NCI-H128 (cell line): Measurements from ENCODE around the gene TOR1B.
"Not testable (repeated sequence)": the region's sequence is repeated elsewhere in the genome, so short reads cannot be mapped to it uniquely, and the experiment has no call there.

Experiments used
- DNase-seq: peaks from one replicate; lab custom pipeline; 2025; ENCODE audit not compliant: unreplicated experiment; lab: John Stamatoyannopoulos, UW

The TOR1B gene, protein sequence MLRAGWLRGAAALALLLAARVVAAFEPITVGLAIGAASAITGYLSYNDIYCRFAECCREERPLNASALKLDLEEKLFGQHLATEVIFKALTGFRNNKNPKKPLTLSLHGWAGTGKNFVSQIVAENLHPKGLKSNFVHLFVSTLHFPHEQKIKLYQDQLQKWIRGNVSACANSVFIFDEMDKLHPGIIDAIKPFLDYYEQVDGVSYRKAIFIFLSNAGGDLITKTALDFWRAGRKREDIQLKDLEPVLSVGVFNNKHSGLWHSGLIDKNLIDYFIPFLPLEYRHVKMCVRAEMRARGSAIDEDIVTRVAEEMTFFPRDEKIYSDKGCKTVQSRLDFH

DNA sequence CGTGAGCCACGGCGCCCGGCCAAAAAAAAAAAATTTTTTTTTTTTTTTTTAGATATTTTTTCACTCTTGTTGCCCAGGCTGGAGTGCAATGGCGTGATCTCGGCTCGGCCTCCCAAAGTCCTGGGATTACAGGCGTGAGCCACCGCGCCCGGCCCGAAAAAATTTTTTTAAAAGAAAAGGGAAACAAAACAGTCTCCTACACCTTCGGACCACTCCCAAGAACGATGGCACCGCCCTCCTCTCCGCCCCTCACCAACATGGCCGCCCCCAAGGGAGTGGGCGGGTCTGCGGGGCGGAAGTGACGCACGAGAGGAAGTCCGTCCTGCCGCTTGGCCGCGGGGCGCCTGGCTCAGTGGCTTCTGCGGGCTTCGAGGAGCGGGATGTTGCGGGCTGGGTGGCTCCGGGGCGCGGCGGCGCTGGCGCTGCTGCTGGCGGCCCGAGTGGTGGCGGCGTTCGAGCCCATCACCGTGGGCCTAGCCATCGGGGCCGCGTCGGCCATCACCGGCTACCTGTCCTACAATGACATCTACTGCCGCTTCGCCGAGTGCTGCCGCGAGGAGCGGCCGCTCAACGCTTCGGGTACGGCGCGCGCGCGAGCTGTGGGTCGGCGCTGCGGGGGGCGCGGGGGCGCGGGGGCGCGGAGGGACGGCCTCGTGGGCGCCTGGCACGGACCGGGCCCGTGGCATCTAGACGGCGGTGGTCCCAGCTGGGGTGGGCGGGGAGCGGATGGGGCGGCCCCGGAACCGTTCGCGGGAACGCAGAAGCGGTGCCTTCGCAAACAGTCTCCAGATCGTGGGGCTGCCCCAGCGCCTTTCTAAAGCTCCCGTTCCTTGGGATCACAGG is at the start of gene TOR1B:
Gene TOR1B, plus strand, starts transcription at position 352 of the 843 bp plus-strand sequence. Its CDS starts 29 bp downstream, at position 381.
- peak; percentile 86 for DNase-seq

DNA sequence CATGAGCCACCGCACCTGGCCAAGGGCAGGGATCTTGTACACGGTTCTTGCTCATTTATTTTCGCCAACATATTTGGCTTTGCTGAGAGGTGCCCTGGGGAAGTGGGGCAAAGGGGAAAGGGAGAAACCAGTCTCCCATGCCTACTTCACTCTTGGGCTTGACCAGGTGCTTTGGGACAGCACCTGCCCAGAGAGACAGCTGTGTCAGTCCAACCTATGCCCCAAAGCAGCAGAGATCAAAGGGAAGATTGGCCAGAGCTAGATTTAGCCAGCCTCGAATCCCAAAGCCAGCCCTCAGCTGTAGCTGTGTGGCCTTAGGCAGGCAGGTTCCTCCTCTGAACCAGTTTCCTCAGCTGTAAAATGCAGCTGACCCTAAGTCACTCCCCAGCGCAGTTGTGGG is 47.8 kb upstream of the TOR1B start:
- DNase-seq, result no peak

DNA sequence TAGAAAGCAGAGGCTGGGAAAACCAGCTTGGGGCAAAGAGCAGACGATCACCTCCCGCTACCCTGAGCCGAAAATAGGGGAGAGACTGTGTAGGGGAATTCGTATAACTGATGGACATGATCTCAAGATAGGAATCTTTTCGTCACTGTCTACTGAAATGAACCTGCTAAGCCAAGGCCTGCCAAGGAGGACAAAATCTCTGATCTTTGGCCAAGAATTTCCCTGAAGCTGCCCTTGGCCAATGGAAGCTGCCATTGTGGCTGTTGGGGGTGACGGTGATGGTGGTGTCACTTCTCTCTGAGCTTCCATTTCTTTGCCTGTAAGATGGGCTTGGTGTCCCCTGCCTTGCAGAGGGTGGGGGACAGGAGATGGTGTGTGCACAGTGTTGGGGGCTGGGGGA is 46.8 kb upstream of the TOR1B start:
- DNase-seq, result no peak

DNA sequence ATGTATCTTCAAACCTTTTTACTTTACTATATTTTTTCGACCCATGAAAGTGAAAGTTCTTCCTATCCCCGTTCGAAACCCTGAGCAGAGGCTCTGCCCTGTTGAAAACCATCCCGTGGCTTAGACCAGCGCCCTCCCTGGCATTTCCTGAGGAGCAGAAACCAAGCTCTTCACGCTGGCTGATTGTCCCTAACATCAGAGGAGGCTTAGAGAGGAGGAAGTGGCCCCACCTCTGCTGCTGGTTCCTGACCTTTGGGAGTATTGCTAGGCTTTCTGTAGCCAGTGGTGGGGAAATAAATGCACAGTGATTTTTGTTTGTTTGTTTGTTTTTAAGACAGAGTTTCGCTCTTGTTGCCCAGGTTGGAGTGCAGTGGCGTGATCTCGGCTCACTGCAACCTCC is 45.9 kb upstream of the TOR1B start:
- no peak for DNase-seq

DNA sequence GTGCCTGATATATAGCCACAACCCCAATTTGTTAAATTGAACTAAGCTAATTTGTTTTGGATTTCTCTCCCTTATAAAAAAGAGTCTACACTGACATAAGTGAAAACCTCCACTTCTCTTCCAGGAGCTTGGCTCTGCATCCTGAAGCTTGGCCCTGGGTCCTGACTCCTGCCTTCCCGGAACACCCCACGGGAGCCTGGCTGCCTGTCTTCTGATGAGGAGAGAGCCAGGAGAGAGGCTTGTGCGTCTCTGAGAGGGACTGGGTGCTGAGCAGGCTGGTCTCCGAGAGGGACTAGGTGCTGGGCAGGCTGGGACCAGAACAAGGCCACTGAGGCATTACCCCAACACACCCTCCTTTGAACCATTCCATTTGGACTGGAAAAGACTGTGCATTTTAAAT is 43.7 kb upstream of the TOR1B start:
- DNase-seq, result no peak

DNA sequence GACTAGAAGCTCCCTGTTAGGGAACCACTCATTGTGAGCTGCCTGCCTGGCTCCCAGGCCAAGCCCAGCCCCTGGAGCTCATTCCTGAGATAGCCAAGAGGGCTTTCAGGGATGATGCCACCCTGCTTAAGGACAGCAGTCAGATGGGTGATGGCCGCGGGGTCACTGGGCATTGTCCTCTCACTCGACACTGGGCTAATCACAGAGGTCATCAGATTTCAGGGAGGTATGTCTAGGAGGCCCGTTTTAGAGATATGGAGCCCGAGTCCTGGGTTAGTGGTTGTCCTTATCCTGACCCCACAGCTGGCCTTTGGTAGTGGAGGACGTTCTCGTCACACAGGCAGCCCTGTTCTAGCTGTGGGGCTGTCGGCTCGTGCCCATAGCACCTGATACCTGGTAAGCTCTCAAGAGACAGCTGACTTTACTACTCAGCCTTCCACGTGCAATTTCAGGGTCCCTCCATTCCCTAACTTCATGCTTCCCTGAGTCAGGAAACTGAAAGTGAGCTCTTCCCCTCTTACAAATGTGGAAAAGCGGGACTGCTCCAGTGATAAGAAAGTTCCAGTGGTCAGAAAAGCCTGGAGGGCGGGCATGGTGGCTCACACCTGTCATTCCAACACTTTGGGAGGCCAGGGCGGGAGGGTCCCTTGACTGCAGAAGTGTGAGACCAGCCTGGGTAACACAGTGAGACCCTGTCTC is 43.0 kb upstream of the TOR1B start:
- DNase-seq, result no peak

DNA sequence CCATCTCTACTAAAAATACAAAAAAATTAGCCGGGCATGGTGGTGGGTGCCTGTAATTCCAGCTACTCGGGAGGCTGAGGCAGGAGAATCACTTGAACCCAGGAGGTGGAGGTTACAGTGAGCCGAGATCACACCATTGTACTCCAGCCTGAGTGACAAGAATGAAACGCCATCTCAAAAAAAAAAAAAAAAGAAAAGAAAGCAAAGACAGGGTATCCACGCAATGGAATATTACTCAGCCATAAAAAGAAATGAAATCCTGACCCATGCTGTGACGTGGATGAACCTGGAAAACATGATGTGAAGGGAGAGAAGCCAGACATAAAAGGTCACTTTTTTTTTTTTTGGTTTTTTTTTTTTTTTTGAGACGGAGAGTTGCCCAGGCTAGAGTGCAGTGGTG is 42.2 kb upstream of the TOR1B start:
- DNase-seq, result not testable (repeated sequence)

DNA sequence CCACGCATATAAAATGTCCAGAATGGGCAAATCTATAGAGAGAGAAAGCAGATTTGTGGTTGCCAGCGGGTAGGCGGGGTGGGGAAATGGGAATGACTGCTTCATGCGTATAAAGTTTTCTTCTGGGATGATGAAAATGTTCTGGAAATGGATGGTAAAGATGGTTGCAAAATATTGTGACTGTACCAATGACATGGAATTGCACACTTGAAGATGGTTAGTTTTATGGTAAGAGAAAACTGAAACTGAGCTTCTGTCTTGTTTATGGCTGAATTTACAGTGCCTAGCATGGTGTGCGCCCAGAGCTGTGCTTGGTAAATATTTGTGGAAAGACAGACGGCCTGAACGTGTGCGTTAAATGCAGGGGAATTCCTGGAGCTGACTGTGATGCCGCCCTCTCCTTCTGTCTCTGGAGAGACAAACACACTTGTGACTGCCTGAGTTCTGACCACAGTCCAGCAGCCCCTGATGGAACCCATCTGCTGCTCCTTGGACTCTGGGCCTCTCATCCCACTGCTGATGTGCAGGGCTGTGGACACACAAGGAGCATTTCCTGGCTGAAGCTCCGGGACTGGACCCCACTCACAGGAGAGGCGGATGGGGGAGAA is 41.6 kb upstream of the TOR1B start:
- no peak for DNase-seq

DNA sequence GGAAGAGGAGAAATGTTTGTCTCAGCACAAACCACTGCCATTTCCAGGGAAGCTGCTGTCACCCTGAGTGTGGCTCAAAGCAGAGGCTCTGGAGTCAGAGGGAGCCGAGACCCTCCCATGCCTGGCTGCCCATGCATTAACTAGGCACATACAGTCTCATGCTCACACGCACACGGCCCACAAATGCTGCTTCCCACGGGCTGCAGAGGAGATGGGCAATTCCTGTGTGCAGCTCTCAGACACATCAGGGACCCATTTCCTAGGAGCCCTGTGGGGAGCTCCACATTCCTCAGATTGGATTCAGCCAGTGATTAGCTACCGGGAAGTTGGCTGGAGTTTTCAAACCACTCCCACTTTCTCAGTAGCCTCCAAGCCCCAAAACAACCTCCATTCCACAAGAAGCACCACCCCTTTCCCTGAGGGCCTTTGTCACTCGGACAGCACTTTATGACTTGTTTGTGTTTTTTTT is 41.0 kb upstream of the TOR1B start:
- no peak for DNase-seq

DNA sequence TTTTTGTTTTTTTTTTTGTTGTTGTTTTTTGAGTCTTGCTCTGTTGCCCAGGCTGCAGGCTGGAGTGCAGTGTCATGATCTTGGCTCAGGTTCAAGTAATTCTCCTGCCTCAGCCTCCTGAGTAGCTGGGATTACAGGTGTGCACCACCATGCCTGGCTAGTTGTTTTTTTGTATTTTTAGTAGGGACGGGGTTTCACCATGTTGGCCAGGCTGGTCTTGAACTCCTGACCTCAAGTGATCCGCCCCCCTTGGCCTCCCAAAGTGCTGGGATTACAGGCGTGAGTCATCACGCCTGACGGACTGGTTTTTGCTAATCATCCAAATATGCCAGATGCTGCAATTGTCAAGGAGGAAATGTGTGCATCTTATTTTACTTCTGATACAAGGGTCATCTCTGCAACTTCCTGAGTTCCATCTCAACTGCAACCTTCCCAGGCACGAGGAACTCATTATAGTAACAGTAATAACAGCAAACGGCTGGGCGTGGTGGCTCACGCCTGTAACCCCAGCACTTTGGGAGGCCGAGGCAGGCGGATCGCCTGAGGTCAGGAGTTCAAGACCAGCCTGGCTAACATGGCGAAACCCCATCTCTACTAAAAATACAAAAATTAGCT is 40.5 kb upstream of the TOR1B start:
- DNase-seq, result not testable (repeated sequence)

DNA sequence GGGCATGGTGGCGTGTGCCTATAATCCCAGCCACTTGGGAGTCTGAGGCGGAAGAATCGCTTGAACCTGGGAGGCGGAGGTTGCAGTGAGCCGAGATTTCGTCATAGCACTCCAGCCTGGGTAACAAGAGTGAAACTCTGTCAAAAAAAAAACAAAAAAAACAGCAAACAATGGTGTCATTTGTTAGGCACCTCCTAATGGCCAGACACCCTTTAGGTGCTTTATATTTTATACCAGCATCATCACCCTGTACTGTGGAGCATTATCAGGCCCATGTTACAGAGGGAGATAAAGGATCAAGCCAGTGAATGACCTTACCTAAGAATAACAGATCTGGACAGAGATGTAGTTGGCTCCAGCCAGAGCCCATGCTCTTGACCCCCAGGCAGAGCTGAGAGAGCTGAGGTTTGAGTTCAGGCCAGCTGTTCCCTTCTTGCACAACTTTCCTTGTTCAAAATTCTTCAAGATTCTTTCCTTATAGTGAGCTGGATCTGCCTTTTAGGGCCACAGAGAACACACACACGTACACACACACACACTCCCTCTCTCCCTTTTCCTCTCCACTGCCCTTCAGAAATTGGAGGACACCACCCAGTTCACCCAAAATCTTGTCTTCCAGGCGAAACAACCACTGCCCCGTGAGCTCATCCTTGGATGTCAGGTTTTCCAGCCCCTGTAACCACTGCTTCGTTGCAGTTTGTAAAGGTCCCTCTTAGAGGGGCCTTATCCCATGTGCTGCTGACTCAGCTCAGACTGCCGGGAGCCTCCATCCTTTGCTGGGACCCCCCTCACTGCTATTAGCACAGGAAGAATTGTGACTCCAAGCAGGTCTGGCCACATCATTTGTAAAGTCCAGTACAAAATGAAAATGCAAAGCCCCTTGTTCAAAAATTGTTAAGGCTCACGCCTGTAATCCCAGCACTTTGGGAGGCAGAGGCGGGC is 39.7 kb upstream of the TOR1B start:
- no peak for DNase-seq

DNA sequence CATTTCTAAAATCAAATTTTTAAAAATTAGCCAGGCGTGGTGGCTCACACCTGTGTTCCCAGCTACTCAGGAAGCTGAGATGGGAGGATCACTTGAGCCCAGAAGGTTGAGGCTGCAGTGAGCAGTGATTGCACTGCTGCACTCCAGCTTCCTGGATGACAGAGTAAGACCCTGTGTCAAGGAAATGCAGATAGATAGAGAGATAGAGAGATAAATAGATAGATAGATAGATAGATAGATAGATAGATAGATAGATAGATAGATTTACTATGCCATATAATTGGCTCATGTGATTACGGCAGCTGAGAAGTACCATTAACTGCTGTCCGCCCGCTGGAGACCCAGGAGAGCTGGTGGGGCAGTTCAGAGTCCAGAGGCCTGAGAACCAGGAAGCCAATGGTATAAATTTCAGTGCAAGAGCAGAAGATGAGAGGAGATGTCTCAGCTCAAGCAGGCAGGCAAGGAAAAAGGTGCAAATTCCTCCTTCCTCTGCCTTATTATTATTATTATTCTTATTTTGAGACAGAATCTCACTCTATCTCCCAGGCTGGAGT is 37.1 kb upstream of the TOR1B start:
- no peak for DNase-seq

DNA sequence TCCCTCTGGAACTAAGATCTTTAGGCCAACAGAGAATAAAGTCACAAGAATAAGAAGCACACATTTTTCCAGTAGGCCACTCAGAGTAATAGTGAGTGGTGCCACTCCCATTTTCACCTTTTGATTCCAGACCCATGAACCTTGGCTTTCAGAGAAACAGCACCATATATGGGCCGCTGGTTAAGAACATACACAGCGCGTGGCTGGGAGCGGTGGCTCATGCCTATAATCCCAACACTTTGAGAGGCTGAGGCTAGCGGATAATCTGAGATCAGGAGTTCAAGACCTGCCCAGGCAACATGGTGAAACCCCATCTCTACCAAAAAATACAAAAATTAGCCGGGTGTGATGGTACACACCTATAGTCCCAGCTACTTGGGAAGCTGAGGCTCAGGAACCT is 34.5 kb upstream of the TOR1B start:
- no peak for DNase-seq

DNA sequence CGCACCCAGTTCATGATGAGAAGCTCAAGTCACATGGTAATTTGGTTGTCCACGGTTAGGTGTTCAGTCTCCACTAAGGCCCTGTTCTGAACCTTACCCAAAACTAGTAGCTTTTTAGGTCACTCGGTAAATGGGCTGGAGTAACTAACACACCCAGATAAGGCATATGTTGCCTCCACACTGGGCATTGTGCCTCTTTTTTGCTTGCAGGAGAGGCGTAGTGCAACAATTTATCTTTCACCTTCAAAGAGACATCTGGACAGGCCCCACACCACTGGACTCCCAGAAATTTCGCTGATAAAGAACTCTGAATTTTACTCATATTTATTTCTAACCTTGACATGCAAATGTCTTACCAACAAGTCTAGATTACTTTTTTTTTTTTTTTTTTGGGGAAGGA is 33.3 kb upstream of the TOR1B start:
- no peak for DNase-seq

DNA sequence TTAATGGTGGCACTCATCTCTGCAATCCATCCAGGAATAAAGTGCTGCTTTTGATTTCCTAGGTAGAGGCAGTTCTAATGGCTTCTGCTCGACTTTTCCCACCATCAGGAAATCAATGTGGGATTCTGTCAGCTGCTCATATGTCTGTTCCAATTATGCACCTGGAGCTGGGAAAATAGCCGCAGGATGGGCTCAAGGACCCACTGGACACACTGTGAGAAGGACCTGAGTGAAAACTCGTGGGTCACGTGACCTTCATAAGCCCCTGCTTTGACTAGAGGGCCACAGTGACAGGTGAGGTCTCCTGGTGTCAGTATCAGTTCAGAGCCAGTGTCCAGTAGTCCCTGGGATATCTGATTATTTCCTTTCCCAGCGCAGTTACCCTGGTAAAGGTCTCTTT is 32.2 kb upstream of the TOR1B start:
- DNase-seq, result no peak

DNA sequence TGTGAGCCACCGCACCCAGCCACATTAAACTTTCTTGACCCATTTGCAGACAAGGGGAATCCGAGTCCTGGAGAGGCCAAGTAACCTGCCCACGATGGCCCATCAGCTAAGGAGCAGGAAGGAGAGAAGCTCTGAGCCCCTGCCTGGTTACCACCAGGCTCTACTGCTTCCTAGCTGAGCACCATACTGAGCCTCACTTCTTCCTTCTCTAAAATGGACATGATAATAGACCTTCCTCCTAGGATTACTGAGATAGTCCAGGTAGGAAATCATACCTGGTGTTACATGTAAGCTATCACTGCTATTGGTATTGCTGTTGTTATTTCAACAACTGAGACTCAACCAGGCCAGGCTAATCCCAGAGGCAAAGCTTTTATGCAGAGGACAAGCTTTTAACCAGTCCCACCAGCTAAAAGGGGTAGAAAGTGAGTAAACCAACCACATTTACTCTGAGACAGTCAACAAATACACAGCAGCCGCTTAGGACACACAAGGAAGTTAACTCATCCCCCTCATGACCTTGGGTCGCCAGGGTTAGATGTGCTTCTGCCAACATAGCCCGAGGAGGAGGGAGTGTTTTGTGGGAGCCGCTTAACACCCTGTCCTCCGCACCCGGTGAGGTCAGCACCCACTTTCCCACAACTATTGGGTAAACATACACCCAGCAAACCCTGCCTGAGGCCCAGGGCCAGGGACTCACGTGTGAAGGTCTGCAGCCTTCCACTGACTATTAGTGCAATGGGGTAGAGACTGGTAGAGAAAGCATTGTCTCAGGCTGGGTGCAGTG is 29.5 kb upstream of the TOR1B start:
- no peak for DNase-seq

DNA sequence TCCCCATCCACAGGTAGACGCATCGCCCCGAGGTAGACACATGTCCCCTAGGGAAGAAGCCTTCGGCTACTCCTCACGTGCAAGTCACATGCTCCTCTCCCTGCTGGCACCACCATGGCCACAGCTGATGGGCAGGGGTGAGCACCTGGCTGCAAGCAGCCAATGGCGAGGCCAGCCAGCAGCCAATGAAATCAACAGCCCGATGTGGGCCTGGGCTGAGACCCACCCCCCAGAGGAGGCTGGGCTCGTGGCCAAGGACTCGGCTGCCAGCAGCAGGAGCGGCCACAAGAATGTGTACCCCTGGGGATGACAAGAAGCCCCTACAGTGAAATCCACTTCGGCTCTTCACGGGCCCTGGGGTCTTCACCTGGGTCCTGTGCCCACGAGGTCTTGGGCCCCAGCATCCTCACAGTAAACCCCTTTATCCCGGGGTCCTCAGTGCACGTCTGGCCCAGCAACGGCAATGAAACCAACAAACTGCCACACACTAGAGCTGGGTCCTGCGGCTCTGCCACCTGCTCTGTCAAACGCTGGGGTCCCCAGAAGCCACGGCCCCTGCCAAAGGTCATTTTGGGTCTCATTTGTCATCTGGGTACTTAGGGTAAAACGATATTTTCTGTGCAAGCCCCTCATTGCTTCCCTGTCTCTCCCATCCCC is 28.1 kb upstream of the TOR1B start:
- DNase-seq, result no peak

DNA sequence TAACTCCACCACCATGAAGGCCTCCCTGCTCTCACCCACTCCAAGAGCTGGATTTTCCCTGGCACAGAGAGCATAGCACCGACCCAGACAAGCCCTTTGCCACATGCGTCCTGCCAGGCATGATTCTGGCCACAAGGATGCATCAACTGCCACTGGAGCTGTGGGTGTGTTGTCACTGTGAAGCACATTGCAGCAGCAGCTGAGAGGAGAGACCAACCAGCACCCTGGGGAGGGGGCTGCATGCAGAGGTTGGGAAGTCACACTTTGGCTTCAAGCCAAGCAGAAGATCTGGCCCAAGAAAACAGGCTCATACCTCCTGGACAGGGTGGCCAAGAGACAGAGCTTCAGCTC is 27.6 kb upstream of the TOR1B start:
- DNase-seq, result no peak
